Left lobe of liver (tissue), 2 donors: ENCODE measurements around the gene NR2C2. TPM values are rescaled to one million over a fixed set of nuclear protein-coding genes. Genes with fewer than 3 reads are reported as not detected.
"Not testable (repeated sequence)": the region's sequence is repeated elsewhere in the genome, so short reads cannot be mapped to it uniquely, and the experiment has no call there.

ENCODE experiments used
- ATAC-seq: fragments of 200-7000 bp; cut with Tn5 transposase; one replicate; pipeline ENCODE4 v1.9.1; 2020; ENCODE audit warnings: mild to moderate bottlenecking, moderate library complexity
- DNase-seq: peaks from one replicate; pipeline ENCODE4 v3.0.0-alpha.2; 2020; ENCODE audit warnings: low spot score
- total RNA-seq: library from RNA; stranded (reverse); gene quantifications from one replicate; pipeline ENCODE4 v1.2.1, GENCODE V29; 2021
- donor health status: DM: no; HTN: no; CAD: no; lungs with moderate emphysema.
- donor health status: DM: no; HTN: yes; CAD: no.

NR2C2 gene
- 14.2 TPM for total RNA-seq

DNA sequence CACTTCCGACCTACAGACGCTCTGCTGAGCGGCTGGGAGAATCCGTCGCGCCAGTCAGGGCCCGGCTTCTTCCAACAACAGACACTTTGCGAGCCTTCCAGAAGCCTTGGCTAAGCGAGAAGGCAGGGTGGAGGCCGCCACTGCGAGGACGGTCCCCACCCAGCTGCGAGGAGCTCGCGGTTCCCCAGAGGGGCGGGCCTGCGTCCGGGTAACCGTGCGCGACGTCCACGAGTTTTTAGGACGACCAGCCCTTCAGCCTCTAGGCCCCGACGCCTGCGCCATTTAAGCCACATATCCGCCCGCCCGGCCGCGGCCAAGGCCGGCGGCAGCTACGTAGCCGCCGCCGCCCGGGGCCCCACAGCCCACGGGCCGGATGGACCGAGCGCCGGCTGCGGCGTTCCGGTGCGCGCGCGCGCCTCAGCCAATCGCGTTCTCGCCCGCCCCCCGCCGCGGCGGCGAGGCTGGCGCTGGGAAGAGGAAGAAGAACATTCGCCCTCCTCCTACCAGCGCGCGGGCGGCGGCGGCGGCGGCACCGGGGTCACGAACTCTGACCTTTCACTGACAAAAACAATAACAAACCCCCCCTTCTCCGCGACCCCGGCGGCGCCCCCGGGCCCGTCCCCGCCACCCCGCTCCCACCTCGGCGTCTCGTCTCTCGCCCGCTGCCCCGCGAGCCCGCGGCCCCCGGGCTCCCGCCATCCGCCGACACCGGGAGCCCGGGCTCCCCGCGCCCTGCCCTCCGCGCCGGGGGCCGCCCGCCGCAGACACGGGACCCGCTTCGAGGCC lies at the start of gene NR2C2:
Gene NR2C2 (plus strand): TSS at position 484 of the 786 bp plus-strand sequence. CDS start 56,332 bp downstream, outside the sequence.
- peak; percentile 92 for DNase-seq
- peak; percentile 75 for ATAC-seq

DNA sequence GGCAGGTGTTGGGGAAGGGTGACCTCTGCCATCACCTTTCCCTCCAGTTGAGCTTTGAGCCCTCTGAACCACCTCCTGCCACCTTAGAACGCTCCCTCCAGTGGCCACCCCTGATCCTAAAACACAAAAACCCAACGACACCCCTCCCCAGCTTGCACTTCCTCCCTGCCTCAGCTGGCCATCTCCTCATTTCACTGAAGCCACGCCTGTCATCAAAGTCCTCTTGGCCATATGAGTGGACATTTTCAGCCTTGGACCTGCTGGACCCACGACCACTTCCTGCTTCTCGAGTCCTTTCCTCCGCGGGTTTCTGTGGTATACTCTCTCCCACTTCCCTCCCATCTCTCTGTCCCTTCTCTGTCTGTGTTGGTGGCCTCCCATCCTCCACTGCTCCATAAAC lies 48.5 kb upstream of the NR2C2 start:
- no peak for ATAC-seq
- DNase-seq: no peak

DNA sequence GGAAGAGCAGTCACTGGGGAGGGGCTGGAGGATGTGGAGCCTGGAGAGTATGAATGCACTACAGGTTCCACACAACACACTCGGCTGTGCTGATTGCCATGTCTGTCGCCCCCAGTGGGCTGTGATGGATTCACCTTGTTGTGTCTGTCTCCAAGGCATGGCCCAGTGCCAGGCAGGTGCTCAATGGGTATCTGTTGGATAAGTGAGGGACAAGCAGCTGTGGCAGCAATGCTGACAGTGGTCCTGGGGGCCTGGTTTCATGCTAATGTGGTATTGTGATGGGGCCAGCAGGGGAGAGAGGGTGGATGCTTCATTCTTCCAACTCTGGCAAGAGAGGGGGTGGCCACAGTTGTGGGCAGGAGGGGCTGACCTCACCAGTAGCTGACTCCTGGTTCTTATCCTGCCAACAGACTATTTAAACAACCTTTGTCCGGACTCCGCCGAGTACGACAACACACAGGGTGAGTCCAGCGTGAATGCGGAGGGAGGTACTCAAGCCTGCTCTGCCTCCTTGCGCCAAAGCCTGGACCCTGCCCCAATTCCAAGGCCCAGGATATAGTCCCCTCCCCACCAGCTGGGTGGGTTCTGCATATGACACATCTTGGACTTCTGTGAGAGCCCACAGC lies 47.3 kb upstream of the NR2C2 start:
- peak; percentile 94 for DNase-seq

DNA sequence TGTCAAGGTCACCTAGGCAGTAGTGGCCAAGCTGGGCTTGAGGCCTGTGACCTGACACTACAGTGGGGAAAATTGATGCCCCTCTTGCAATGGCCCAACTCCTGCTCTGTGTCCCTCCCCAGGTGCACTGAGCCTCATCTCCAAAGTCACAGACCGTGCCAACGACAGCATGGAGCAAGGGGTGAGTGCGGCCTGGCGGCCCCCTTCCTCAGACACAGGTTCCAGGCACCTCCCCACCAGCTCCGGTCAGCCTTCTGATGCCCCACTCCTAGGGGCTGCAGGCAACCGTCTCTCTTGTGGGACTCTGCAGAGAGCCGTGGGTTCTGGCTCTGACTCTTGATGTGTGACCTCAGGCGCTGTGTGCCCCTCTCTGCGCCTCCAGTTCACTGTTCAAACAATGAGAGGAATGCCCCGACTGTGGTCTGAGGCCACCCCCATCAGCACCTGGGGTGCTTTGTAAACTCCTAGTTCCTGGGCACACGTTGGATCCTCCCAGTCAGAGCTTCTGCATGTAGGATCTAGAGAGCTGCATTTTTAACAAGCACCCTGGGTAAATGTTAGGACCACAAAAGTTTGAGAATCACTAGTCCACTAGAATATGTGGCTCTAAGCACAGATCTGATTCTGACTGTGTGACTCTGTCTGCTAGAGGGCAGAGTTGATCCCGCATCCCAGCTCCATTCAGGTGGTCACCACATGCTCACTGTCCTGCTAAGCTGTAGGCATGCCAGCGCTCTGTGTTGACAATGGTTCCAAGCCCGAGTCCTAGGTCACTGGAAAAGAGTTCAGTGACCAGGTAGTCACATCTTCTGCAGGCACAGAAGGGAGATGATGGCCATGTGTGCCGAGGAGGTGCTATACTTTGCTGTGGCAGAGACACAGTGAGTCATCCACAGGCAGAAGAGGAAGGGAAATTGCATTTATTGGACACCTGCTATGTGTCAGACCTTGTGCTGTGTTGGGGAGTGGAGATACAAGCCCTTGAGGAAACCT lies 46.2 kb upstream of the NR2C2 start:
- peak; percentile 83 for ATAC-seq
- DNase-seq: peak; percentile 93

More for the DNA sequence above, 47.3 kb upstream of the NR2C2 start:
- peak; percentile 85 for ATAC-seq

DNA sequence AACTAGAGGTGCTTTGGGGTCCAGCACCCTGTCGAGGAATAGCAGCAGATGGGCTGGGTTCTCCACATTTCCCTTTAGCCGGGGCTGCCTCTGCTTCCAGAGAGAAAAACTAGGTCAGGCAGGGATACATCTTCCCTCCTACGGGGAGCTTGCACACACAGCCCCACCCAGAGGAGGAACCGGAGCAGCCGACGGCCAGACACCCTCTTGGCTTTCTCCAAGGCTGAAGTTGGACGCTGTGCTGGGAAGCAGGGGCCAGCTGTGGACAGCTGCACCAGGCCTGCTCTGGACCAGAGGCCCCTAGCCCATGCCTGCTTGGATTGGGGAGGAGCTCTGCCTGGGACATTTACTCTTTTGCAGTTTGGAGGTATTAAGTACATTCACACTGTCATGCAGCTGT lies 44.7 kb upstream of the NR2C2 start:
- no peak for DNase-seq

DNA sequence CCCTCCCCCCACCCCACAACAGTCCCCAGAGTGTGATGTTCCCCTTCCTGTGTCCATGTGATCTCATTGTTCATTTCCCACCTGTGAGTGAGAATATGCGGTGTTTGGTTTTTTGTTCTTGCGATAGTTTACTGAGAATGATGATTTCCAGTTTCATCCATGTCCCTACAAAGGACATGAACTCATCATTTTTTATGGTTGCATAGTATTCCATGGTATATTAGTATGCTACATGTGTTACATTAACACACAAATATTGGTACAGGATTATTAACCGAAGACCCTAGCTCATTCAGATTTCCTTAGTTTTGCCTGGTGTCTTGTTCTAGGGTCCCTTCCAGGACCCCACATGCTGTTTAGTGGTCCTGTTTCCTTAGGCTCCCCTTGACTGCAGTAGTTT lies 43.9 kb upstream of the NR2C2 start:
- DNase-seq: not testable (repeated sequence)

More for the DNA sequence above, 44.7 kb upstream of the NR2C2 start:
- no peak for ATAC-seq

DNA sequence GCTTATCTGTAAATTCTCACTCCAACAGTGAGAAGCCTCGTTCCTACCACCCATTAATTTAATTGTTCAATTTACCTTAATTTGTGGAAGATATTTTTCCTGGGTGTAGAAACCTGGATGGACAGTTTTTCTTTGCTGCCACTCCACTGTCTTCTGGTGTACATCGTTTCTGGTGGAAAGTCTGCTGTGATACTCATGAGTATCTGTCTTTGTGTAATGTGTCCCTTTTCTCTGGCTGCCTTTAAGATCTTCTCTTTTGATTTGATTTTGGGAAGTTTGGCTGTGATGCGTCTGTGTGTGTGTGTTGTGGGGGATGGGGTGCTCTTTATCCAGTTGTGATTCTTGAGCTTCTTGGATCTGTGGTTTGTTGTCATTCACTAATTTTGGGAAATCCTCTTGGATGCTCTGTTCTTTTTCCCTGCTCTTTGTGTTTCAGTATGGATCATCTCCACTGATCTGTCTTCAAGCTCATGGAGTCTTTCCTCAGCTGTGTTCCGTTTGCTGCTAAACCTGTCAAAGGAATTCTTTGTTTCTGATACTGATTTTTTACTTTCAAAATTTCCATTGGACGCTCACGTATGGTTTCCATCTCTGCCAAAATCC lies 42.2 kb upstream of the NR2C2 start:
- DNase-seq (no peak), ATAC-seq (no peak)

More for the DNA sequence above, 43.9 kb upstream of the NR2C2 start:
- not testable (repeated sequence) for ATAC-seq

DNA sequence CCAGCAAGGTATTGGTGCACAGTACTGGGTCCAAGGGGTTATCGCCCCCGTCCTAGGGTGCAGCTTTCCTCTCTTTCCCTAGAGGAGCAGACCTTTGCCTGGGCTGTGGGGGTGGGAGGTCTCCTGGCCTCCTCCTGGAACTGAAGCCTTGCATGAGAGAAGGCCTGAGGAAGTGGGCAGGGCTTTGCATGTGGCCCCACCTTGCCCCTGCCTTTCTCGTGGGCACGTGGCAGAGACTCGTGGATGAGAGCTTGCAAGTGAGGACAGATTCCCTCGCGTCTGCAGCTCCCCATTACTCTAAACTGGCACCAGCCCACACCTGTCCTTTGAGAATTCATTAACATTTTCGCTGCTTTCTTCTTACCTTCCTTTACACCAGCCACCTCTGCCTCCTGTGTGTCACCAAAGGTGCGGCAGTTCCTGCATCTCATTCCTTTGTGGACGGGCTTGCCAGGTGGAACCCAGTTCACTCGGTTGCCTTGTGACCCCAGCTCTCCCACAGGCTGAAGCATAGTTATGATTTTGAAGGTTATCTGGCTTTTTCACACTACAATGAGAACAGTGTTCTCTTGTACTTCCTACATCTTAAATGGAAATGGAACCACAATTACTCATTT lies 40.9 kb upstream of the NR2C2 start:
- DNase-seq (no peak), ATAC-seq (no peak)

DNA sequence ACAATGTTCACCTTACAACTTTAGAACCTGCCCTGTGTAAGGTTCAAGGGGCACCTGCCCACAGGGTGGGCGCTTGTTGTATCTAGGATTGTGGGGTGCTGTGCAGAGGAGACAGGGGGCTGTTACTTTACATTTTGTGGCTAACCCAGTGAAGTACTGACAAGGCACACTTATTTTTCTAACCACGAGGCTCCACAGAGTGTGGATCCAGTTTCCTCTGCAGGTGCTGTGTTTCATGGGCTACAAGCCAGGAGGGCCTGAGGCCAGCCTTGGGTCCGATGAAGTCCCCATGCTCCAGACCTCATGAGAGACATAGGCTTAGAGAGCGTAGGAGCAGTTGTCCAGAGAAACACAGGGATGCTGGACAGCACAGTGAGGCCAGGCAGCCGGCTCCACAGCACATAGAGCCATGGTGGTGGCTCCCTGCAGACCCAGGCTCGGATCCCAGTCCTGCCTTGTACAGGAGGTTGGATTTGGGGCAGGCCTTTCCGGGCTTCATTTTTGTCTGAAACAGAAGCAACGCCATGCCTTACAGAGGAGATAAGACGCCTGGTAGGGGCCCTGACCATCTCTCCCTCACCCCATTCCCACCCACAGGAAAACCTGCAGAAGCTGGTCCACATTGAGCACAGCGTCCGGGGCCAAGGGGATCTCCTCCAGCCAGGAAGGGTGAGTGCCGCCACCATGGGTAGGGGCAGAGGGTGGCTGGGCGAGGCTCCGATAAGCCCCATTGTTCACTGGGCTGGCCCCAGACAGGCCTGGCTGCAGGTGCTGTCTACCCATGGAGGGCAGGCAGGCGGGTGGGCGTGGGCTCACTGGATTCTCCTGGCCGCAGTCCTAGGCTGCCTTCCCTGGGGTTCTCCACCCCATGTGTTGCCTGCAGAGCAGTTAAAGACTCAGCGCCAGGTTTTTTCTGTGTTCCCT lies 40.1 kb upstream of the NR2C2 start:
- ATAC-seq (no peak), DNase-seq (no peak)

DNA sequence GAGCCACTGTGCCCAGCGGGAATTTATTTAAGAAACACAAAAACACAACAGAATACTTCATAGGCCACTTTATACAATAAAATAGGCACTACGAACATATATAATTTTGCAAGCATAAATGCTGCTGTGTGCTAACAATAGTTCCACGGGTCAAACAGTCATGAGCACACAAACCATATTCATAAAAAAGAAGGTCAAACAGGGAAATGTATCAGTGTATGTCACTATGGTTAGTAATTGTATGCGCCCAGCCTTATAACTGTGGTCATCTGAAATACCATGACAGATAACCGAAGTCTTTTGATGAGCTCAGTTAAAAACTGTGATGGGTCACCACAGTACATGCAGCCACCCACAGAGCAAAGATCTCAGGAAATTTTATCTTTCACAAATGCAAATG lies 38.1 kb upstream of the NR2C2 start:
- ATAC-seq (no peak), DNase-seq (no peak)

DNA sequence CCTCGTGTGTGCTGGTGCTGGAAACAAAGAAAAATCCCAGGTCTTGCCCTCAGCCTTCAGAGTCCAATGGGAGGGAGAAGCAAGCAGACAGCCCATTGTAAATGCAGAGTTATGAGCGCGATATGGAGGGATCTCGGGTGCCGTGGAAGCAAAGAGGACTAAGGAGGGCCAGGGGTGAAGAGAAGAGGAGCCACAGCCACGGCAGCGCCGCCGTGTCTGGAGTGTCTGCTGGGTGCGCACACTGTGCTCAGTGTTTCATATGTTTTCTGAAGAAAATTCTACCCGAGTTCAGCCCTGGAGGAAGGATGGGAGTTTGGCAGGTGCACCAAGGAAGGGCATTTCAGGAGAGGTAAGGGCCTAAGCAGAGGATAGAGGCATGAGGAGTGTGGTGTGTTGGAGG lies 35.7 kb upstream of the NR2C2 start:
- DNase-seq (no peak), ATAC-seq (no peak)

DNA sequence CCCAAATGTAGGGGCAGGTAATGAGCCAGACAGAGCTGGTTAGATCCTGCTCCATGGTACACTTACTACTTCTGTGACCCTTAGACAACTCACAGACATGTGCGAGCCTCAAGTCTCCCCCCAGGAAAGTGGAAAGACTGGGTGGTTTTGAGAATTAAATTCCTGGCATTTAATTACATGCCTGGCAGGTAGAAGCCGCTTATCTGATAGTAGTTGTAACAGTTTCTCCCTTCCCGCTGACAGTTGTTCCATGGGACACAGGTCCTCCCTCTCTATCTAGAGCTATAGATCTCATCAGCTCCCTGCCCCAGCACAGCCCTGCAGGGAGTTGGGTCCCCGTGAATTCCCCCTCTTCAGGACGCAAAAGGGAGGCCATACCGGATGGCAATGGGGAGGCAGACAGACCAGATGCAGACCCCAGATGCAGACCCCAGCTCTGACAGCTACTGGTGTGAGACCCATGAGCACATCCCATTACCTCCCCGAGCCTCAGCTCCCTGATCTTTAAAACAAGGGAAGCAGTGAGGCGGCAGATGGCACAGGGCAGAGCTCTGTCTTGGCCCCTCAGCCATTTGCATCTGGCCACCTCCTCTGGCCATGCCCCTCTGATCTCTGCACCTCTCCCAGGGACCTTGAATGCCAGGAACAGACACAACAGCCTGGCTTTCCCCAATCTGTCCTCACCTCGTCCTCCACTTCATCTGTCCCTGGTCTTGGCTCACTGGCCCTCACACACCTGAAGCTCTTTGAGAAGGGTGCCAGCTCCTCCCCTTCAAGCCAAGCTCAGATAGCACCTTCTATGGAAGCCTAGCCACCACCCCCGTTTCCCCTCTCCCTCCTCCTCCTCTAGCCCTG lies 34.1 kb upstream of the NR2C2 start:
- DNase-seq (peak; percentile 35), ATAC-seq (no peak)

DNA sequence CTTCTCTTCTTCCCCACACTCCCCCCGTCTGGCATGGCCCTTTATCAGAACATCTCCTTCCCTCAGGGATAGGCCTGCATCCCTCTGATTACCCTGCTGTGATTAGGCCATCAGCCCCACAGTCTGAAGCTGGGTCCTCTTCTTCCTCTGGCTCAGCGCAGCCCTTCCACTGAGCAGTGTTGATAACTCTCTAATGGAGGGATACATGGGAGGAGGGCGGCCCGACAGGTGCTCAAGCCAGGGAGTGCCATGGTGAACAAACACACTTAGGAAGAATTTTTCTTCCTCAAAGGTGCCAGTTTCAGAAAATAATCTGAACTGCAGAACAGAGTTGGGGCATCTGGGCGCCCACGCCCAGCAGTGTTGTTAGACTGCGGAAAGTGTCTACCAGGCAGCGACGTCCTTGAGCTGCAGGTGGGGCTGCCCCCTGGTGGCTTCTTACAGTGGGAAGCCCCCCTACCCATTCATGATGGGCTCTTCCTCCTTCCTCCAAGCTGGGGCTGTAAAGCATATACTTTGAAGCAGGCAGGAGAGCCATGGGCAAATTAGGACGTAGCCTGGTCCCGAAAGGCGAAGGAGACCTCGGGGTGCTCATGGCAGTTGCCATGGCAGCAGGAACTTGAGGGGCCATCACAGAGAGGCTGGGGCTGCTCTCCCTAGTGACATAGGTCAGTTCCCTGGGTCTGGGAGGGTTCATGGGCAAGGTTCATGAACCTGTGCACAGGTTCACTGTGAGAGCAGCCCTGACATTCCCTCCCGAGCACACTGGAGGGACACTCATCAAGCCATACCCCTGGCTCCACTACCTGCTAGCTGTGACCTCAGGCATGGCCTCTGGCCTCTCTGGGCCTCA lies 33.2 kb upstream of the NR2C2 start:
- peak; percentile 36 for DNase-seq
- ATAC-seq: peak; percentile 78

DNA sequence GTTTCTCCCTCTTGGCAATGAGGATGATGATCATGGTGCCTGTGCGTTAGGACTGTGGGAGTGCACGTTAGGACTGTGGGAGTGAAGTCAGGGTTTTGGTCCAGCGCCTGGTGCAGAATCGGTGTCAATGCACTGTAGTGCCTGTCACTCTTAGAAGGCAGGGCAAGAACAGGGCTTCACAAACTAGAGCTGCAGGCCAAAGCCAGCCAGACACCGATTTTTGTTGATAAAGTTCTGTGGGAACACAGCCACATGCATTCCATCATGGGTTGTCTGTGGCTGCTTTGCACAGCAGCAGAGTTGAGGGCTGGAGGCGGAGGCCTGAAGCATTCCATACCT lies 32.6 kb upstream of the NR2C2 start:
- ATAC-seq (peak; percentile 89), DNase-seq (peak; percentile 74)

DNA sequence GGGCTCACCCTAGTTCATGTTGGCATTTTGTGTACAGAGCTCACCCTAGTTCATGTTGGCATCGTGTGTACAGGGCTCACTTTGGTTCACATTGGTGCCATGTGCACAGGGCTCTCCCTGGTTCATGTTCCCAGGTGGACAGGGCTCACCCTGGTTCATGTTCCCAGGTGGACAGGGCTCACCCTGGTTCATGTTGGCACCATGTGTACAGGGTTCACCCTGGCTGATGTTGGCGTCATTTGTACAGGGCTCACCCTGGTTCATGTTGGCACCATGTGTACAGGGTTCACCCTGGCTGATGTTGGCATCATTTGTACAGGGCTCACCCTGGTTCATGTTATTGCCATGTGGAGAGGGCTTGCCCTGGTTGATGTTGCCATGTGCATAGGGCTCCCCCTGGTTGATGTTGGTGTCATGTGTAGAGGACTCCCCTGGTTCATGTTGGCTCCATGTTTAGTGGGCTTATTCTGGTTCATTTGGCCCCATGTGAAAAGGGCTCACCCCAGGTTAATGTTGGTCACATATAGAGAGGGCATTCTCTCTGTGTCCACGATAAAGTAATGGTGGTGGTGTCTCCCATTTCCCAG lies 31.7 kb upstream of the NR2C2 start:
- DNase-seq: no peak
- peak; percentile 36 for ATAC-seq

DNA sequence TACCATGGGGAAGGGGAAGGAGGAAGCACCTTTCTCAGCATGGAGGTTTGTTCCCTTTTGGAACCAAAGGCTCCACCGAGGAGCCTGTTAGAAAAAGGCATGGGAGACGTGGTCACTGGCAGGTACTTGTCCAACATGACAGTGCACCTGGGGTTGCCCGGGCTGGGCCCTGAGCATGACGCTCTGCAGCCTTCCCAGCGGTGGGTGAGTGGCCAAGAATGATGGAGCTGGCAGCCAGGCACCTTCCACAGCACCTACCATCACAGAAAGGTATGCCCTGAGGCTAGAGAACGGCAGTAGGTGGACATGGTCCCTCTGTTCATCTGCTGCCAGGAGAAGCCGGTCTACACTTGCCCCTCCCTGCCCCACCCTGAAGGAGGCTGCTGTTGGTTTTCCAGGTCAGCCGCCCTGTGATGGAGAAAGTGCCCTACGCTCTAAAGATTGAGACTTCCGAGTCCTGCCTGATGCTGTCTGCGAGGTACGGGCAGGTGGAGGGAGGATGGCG lies 29.0 kb upstream of the NR2C2 start:
- ATAC-seq: no peak

DNA sequence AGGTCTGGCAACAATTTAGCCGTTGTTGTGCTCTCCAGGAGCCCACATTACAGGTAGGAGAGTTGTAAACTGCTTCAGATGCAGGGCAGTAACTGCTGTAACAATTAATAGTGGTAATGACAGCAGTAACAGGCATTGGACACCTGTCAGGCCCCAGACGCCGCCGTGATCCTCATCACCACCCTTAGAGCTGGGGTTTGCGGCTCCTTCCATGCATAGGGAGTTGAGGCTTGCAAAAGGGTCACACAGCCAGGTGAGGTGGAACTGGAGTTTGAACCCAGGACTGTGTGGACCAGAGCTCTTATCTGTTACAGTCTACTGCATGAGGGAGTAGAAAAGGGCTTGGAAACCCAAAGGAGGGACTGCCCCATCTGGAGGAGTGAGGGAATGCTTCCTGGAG lies 26.8 kb upstream of the NR2C2 start:
- no peak for ATAC-seq
- no peak for DNase-seq

More for the DNA sequence above, 29.0 kb upstream of the NR2C2 start:
- no peak for DNase-seq
